GM12801 (cell line): ENCODE data around the gene BBS9.

ENCODE experiments used
- TF ChIP-seq, protein P1 (sequence below): IDR thresholded peaks from one replicate; pipeline ENCODE4 v1.5.1; 2011; ENCODE audit warnings: control low read depth; ENCODE audit not compliant: insufficient read length; ENCODE audit errors: extremely low read depth

BBS9 gene

DNA sequence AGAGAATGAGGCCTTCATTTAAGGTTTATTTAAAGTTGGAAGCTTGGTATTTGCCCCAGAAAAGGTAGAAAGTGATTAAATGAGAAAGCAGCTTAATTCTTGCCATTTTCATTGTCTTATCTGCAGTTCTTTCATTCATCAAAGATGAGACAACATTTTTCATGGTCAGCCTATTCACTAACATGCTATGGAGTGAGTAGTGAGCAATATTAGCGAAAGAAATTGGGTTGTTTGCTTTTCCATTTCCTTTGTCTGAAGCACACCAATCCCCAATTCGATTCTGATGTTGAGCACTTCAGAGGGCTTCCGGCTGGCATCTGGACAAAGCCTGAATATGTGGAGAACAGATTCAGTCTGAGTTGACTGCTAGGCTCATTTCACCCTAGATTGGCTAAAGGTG, 317.2 kb downstream of the BBS9 start:
- TF ChIP-seq, protein P1, sequence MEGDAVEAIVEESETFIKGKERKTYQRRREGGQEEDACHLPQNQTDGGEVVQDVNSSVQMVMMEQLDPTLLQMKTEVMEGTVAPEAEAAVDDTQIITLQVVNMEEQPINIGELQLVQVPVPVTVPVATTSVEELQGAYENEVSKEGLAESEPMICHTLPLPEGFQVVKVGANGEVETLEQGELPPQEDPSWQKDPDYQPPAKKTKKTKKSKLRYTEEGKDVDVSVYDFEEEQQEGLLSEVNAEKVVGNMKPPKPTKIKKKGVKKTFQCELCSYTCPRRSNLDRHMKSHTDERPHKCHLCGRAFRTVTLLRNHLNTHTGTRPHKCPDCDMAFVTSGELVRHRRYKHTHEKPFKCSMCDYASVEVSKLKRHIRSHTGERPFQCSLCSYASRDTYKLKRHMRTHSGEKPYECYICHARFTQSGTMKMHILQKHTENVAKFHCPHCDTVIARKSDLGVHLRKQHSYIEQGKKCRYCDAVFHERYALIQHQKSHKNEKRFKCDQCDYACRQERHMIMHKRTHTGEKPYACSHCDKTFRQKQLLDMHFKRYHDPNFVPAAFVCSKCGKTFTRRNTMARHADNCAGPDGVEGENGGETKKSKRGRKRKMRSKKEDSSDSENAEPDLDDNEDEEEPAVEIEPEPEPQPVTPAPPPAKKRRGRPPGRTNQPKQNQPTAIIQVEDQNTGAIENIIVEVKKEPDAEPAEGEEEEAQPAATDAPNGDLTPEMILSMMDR, result no peak

DNA sequence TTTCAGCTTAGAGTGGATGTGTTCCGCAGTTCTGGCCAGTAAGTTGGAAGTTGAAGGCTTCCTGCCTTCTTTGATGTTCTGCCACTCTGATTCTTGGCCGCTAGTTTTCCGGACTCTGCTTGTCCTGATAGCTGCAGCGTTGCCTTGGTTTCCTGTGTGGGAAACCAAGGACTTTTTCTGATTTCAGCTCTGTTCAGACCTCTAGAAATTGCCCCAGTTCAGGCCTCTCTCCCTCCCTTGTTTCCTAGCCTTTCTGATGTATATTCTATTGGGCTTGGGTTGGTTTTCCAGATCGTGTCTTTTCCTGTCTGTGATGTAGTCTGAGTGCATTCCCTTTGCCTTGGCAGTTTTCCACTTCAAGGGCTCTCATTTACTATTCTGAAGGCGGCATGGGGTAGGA, 318.7 kb downstream of the BBS9 start:
- TF ChIP-seq, protein P1, result no peak

DNA sequence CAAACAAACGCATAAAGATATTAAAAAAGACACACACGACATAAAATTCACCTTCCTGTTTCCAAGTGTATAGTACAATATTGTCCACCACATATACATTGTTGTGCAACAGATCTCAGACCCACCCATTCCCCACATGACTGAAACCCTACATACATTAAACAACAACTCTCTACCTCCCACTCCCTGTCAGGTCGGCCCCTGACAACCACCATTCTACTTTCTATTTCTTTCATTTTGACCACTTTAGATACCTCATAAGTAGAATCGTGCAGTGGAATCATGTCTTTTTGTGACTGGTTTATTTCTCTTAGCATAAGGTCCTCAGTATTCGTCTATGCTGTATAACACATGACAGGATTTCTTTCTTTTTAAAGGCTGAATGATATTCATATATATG, 320.5 kb downstream of the BBS9 start:
- TF ChIP-seq, protein P1, result no peak

DNA sequence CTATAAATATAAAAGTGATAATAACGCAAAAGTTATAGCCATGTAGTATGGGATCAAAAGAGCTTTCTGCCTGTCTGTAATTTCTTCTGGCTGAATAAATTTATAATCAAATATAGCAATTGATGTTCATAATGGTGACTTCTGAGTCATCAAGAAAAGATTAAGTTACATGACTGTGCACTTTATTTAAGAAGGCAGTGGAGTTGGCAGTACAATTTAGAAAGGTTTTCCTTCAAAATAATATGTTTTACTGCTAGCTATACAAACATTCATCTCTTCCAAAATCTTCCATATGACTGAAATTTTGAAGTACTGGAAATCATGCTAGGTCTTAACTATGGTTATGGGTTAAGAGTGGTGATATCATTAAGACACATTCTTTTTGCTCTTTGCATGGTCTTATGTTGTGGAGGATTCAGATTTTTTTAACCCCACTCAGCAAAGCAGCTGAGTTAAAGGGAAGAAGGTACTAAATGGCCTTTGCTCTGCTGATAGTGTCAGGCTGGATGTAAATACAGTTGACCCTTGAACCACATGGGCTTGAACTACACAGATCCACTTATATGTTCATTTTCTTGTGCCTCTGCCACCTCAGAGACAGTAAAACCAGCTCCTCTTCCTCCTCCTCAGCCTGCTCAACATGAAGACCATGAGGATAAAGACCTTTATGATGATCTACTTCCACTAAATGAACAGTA, 323.6 kb downstream of the BBS9 start:
- TF ChIP-seq, protein P1, result no peak

DNA sequence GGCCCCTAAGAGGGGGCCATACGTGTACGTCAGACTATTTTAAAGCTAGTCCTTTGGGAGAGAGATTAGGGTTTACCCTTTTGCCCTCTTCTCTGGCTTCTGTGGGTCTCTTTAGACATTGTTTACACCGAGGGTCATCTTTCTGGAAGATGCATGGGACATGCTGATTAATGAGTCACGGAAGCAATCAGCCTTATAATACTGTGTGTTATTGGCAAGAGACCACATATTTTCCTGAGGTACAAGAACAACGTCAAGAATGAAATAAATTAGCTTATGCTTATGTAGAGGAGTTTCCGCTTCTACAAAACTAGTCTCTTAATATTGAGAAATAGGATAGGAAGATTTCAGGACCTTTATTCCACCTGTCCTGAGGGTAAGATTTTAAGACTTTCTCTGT, 327.7 kb downstream of the BBS9 start:
- TF ChIP-seq, protein P1, result no peak

DNA sequence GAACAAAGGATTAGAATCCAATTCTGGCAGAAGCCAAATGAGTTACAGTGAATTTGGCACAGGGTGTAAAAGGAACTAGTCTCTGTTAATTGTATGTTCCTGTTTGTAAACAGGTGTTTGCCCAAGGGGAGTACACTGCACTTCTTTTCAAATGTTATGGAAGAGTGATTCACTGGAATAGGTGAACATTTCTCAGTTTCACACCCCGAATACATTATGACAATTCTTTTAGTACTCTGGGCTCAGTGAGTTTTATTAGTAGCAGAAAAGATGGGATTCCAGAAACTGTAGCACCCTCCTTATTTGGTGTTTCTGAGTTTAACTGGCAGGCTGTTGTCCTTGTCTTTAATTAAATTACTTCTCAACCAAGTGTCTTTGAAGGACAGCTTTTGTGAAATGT, 329.2 kb downstream of the BBS9 start:
- TF ChIP-seq, protein P1, result no peak

DNA sequence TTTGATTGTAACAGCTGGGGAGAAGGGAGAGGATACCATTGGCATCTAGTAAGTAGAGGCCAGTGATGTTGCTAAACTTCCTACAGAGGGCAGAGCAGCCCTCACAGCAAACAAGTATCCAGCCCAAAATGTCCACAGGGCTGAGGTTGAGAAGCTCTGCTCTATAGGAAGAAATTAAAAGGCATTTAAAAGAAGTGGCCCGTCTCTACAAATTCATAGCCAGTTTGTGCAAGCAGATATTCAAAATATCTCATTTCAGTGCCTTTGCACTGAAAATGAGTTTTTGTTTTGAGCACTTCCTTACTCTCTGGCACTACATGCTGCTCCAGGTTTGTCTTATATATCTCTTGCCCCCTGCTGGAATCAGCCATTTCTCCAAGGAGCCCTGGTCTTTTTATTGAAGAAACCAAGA, 330.0 kb downstream of the BBS9 start:
- TF ChIP-seq, protein P1, result no peak

DNA sequence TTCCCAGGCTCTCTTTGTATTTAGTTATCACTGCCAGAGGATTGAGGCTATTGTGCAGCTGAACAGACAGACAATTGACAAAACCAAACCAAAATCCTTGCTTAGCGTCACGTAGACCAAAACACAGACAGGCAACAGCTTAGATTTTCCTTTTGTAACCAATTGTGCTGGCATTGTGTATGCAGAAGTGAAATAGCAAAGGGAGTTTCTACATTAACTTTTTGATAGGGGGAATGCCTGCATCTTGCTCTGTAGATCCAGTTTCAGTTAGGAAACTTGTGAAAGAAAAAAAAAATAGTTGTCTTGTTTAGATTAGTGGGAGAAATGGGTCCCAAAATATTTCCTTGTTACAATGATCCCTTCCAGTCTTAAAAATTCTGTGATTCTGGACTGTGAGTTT, 333.8 kb downstream of the BBS9 start:
- TF ChIP-seq, protein P1, result no peak
